Measurements from ENCODE around the gene HNRNPUL1. TPM values are rescaled to one million over a fixed set of nuclear protein-coding genes. Genes with fewer than 3 reads are reported as not detected.

The HNRNPUL1 gene
- total RNA-seq, 2 experiments from 2014 or later: 194 to 360 TPM

DNA sequence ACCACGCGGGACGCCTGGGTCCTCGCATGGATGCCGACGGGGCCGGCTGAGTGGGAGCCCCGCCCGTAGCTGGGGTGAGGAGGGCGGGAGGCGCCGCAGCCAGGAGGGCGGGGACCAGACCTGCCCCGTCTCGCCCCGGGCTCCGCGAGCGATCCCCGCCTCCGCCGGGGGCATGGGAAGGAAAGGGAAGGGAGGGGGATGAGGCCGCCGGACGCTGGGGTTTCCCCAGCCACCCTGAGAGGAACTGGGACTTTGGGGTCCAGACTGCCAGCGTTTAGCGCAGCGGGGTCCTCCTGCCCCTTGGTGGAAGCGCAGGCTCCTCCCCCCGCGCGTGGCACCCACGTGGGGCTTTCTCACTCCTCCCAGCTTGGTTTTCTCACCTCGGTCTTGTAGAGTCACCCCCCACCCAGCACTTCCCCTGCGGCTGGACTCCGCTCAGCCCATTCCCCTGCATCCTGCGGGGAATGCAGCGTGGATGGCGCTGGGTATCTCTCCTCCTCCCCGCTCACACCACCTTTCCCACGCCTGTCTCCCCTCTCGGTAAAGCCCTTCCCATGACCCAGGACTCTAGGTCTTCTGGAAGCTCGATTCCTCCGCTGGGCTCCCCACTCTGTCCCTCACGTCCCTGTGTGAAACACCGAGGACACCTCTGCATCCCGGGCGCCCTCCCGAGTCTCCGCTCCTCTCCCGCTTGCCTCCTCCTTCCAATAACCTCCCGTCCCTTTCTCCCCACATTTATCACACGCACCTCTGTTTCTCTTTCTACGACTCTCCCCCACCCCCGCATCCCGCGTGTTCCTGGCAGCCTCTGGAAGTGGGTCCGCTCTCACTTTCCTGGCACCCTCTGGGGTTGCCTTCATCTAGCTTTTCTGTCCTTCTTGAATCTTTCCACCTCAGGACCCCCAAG lies 87.4 kb downstream of the HNRNPUL1 start:
- POLR2A ChIA-PET: interaction anchor here (0.6 to 1.7 kb wide), 5 partner anchors 12 to 89 kb away, joined by 3 to 7 read pairs (median 3); partner anchors contain the start of gene B9D2
- Histone ChIP-seq H4K20me1 (ENCODE audit: insufficient read depth, low read length) (peaks cover 4% of the 10 kb centered on the region), H3K4me3 (ENCODE audit: low read depth, low read length, poor library complexity, severe bottlenecking) (peak overlapping the region; percentile 77), H3K9me3 (ENCODE audit: low read length) (no peaks in the 10 kb centered on the region), H3K79me2 (ENCODE audit: insufficient read depth, low read depth, low read length) (peaks cover 42% of the 10 kb centered on the region; the same call in 1 of the 2 replicates), H2AFZ (ENCODE audit: low read length) (peak overlapping the region; percentile 25; the same call in 1 of the 2 replicates), H3K27ac (ENCODE audit: low read depth, low read length, poor library complexity, severe bottlenecking) (peak overlapping the region; percentile 25), H3K9me2 (ENCODE audit: insufficient read depth, low read length) (no peaks in the 10 kb centered on the region), H3K36me3 (ENCODE audit: insufficient read depth, low read length) (peaks cover 37% of the 10 kb centered on the region), H3K4me2 (ENCODE audit: low read length) (peak overlapping the region; percentile 78), H3K4me1 (ENCODE audit: insufficient read depth, low read length, poor library complexity, severe bottlenecking) (peaks cover 21% of the 10 kb centered on the region)
- BruUV-seq (replicated peaks): no TSS peak
- intact Hi-C loops (cut with micrococcal nuclease; ENCODE audit: unreplicated experiment): loop anchor here (1.0 to 2.0 kb wide), 3 partner anchors 24 to 89 kb away; partner anchors contain the start of gene CCDC97
- no peak for TF ChIP-seq EZH2phosphoT487 (IDR thresholded peaks at IDR 0.05; ENCODE audit: borderline replicate concordance, low read depth, low read length)
- TF ChIP-seq, protein P1, sequence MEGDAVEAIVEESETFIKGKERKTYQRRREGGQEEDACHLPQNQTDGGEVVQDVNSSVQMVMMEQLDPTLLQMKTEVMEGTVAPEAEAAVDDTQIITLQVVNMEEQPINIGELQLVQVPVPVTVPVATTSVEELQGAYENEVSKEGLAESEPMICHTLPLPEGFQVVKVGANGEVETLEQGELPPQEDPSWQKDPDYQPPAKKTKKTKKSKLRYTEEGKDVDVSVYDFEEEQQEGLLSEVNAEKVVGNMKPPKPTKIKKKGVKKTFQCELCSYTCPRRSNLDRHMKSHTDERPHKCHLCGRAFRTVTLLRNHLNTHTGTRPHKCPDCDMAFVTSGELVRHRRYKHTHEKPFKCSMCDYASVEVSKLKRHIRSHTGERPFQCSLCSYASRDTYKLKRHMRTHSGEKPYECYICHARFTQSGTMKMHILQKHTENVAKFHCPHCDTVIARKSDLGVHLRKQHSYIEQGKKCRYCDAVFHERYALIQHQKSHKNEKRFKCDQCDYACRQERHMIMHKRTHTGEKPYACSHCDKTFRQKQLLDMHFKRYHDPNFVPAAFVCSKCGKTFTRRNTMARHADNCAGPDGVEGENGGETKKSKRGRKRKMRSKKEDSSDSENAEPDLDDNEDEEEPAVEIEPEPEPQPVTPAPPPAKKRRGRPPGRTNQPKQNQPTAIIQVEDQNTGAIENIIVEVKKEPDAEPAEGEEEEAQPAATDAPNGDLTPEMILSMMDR (conservative IDR thresholded peaks at IDR 0.05; ENCODE audit: low read length): no peak
- peak; percentile 56 for DNase-seq (ENCODE audit: low spot score)
- CTCF ChIA-PET (ENCODE audit: unreplicated experiment): no interaction called here

DNA sequence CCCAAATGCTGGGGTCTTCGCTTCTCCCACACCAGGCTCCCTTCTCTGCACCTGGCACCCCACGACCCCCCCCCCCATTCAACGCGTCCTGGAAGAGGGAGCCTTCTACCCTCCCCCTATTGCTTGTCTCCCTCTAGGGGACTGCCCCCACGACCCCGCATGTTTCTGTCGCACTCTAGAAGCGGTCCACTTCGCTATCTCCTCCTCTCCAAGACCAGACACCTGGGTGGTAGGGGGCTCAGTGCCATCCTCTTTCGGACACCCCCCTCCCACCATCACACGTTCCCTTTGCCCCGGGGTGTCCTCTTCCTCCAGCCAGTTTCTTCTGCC lies 88.1 kb downstream of the HNRNPUL1 start:
- peaks cover 4% of the 10 kb centered on the region for H4K20me1 ChIP-seq (ENCODE audit: insufficient read depth, low read length)
- no peaks in the 10 kb centered on the region for H3K9me2 ChIP-seq (ENCODE audit: insufficient read depth, low read length)
- H3K9me3 ChIP-seq (ENCODE audit: low read length): no peaks in the 10 kb centered on the region
- CTCF ChIA-PET (ENCODE audit: unreplicated experiment): interaction anchor here (1.0 to 1.2 kb wide), 2 partner anchors 11 to 25 kb away, joined by 4 read pairs; no protein-coding TSS in a partner anchor
- peak overlapping the region; percentile 78 for H3K4me2 ChIP-seq (ENCODE audit: low read length)
- no peak for DNase-seq (ENCODE audit: low spot score)
- POLR2A ChIA-PET: interaction anchor here (0.6 to 1.7 kb wide), 5 partner anchors 10 to 88 kb away, joined by 3 to 7 read pairs (median 4); partner anchors contain the start of gene B9D2
- H3K4me3 ChIP-seq (ENCODE audit: low read depth, low read length, poor library complexity, severe bottlenecking): peak overlapping the region; percentile 77
- intact Hi-C loops (cut with micrococcal nuclease; ENCODE audit: unreplicated experiment): loop anchor here (1.0 to 2.0 kb wide), 3 partner anchors 25 to 89 kb away; partner anchors contain the start of gene CCDC97
- H3K27ac ChIP-seq (ENCODE audit: low read depth, low read length, poor library complexity, severe bottlenecking): peak overlapping the region; percentile 25
- no peak for TF ChIP-seq EZH2phosphoT487 (IDR thresholded peaks at IDR 0.05; ENCODE audit: borderline replicate concordance, low read depth, low read length)
- TF ChIP-seq, protein P1 (conservative IDR thresholded peaks at IDR 0.05; ENCODE audit: low read length): no peak
- BruUV-seq (replicated peaks): no TSS peak
- H2AFZ ChIP-seq (ENCODE audit: low read length): peak overlapping the region; percentile 22; the same call in 1 of the 2 replicates
- H3K36me3 ChIP-seq (ENCODE audit: insufficient read depth, low read length): peaks cover 32% of the 10 kb centered on the region
- peaks cover 21% of the 10 kb centered on the region for H3K4me1 ChIP-seq (ENCODE audit: insufficient read depth, low read length, poor library complexity, severe bottlenecking)
- peaks cover 42% of the 10 kb centered on the region; the same call in 1 of the 2 replicates for H3K79me2 ChIP-seq (ENCODE audit: insufficient read depth, low read depth, low read length)

Measured in OCI-LY7 (cell line).